GM06990 (cell line): ENCODE data around the gene ENC1.

Experiments used
- DNase-seq: peaks from one replicate; pipeline ENCODE4 v3.0.0-alpha.2; 2011; ENCODE audit not compliant: insufficient read length; ENCODE audit errors: extremely low read depth
- H3K27me3 ChIP-seq: replicated peaks from 2 replicates; pipeline ENCODE4 v1.6.0; 2011; ENCODE audit warnings: low read length; ENCODE audit not compliant: control insufficient read depth, insufficient read depth
- H3K36me3 ChIP-seq: 2 replicates; pipeline ENCODE4 v1.5.1; 2011; ENCODE audit warnings: low read length; ENCODE audit not compliant: control insufficient read depth, insufficient read depth
- H3K4me3 ChIP-seq: replicated peaks from 2 replicates; pipeline ENCODE4 v1.5.1; 2011; ENCODE audit warnings: low read depth, mild to moderate bottlenecking, control low read depth, low read length
- CTCF ChIP-seq: IDR thresholded peaks from 2 replicates; pipeline ENCODE4 v1.5.1; 2011; ENCODE audit warnings: low read length, control low read depth, mild to moderate bottlenecking, inconsistent platforms; ENCODE audit not compliant: insufficient read depth, poor library complexity, severe bottlenecking

ENC1 gene

GRCh38 chr5:74669821-74670220 is 29.3 kb upstream of the ENC1 start:
- TF ChIP-seq CTCF = no peak
- H3K27me3 ChIP-seq = no peaks in the 10 kb centered on the region; the same call in 1 of the 2 replicates
- no peaks in the 10 kb centered on the region for H3K36me3 ChIP-seq
- H3K4me3 ChIP-seq = no peak overlapping the region
- DNase-seq = no peak

GRCh38 chr5:74667396-74667795 is 26.9 kb upstream of the ENC1 start:
- Histone ChIP-seq H3K4me3 (no peak overlapping the region), H3K27me3 (no peaks in the 10 kb centered on the region), H3K36me3 (no peaks in the 10 kb centered on the region)
- no peak for DNase-seq
- no peak for TF ChIP-seq CTCF

- no peak for TF ChIP-seq CTCF
- Histone ChIP-seq H3K4me3 (no peak overlapping the region), H3K27me3 (no peaks in the 10 kb centered on the region), H3K36me3 (no peaks in the 10 kb centered on the region)
- DNase-seq = no peak
Observed at GRCh38 chr5:74665816-74666215, 25.3 kb upstream of the ENC1 start.

- H3K4me3 ChIP-seq = no peak overlapping the region
- DNase-seq = no peak
- no peak for TF ChIP-seq CTCF
- H3K27me3 ChIP-seq = no peaks in the 10 kb centered on the region
- H3K36me3 ChIP-seq = no peaks in the 10 kb centered on the region
Observed at GRCh38 chr5:74665273-74665672, 24.7 kb upstream of the ENC1 start.

- no peak for TF ChIP-seq CTCF
Observed at GRCh38 chr5:74664551-74664950, 24.0 kb upstream of the ENC1 start.

GRCh38 chr5:74660873-74661272 is 20.3 kb upstream of the ENC1 start:
- Histone ChIP-seq H3K27me3 (no peaks in the 10 kb centered on the region; the same call in none of the 2 replicates), H3K36me3 (no peaks in the 10 kb centered on the region), H3K4me3 (no peak overlapping the region)
- DNase-seq = no peak
- no peak for TF ChIP-seq CTCF

More at GRCh38 chr5:74664551-74664950, 24.0 kb upstream of the ENC1 start:
- no peak overlapping the region for H3K4me3 ChIP-seq
- H3K27me3 ChIP-seq = no peaks in the 10 kb centered on the region
- no peak for DNase-seq
- no peaks in the 10 kb centered on the region for H3K36me3 ChIP-seq
